Measurements from ENCODE around the gene TMEM238L.

DNA sequence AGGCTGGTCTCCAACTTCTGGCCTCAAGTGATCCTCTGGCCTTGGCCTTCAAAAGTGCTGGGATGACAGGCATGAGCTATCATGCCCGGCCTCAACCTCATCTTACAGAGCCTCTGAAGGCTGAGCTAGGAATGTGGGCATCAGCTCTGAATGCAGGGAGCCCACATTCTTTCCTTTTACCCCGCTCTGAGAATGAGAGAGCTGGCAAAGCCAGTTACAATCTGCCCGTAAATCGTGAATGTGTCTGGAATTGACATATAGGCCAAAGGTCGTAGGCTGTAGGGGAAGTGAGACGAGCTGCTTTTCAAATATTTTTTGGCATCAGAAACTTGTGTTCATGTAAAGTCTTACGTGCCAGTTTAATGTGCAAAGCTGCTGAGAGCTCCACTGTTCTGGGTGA is 4.5 kb downstream of the TMEM238L start:
- TF ChIP-seq, protein P1, sequence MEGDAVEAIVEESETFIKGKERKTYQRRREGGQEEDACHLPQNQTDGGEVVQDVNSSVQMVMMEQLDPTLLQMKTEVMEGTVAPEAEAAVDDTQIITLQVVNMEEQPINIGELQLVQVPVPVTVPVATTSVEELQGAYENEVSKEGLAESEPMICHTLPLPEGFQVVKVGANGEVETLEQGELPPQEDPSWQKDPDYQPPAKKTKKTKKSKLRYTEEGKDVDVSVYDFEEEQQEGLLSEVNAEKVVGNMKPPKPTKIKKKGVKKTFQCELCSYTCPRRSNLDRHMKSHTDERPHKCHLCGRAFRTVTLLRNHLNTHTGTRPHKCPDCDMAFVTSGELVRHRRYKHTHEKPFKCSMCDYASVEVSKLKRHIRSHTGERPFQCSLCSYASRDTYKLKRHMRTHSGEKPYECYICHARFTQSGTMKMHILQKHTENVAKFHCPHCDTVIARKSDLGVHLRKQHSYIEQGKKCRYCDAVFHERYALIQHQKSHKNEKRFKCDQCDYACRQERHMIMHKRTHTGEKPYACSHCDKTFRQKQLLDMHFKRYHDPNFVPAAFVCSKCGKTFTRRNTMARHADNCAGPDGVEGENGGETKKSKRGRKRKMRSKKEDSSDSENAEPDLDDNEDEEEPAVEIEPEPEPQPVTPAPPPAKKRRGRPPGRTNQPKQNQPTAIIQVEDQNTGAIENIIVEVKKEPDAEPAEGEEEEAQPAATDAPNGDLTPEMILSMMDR (conservative IDR thresholded peaks at IDR 0.05; ENCODE audit: low read depth, low read length), result no peak
- no peak for TF ChIP-seq POLR2A (IDR thresholded peaks at IDR 0.05; ENCODE audit: low read depth, low read length)
- TF ChIP-seq RAD21 (IDR thresholded peaks at IDR 0.05; ENCODE audit: low read length), result no peak
- TF ChIP-seq MAFK (IDR thresholded peaks at IDR 0.05; ENCODE audit: low read depth, low read length), result no peak
- TF ChIP-seq BHLHE40 (IDR thresholded peaks at IDR 0.05; ENCODE audit: low read depth, low read length), result no peak
- TF ChIP-seq, protein P2, sequence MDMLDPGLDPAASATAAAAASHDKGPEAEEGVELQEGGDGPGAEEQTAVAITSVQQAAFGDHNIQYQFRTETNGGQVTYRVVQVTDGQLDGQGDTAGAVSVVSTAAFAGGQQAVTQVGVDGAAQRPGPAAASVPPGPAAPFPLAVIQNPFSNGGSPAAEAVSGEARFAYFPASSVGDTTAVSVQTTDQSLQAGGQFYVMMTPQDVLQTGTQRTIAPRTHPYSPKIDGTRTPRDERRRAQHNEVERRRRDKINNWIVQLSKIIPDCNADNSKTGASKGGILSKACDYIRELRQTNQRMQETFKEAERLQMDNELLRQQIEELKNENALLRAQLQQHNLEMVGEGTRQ (IDR thresholded peaks at IDR 0.05; ENCODE audit: low read depth, low read length), result no peak
- no peak for TF ChIP-seq RCOR1 (IDR thresholded peaks at IDR 0.05; ENCODE audit: insufficient replicate concordance, low read length)
- no peak for TF ChIP-seq MXI1 (IDR thresholded peaks at IDR 0.05; ENCODE audit: borderline replicate concordance, low read depth, low read length)
- no peak for TF ChIP-seq CEBPB (IDR thresholded peaks at IDR 0.05; ENCODE audit: low read depth, low read length)
- TF ChIP-seq MAZ (IDR thresholded peaks at IDR 0.05; ENCODE audit: borderline replicate concordance, low read depth, low read length), result no peak
- no peak for TF ChIP-seq RFX5 (IDR thresholded peaks at IDR 0.05; ENCODE audit: low read depth, low read length)
- TF ChIP-seq FOS (IDR thresholded peaks at IDR 0.05; ENCODE audit: low read depth, low read length), result no peak

All from IMR-90 (cell line).